ENCODE results near the gene SLC32A1.

SLC32A1 gene

GRCh38 chr20:38731738-38732113, 7.4 kb downstream of the SLC32A1 start:
- no peak for DNase-seq (ENCODE audit: low read depth, low spot score)
- H3K4me3 ChIP-seq (ENCODE audit: low read depth, low read length) = no peak overlapping the region
- no peak for TF ChIP-seq CTCF (IDR thresholded peaks at IDR 0.05; ENCODE audit: low read depth, low read length)
- in situ Hi-C loops (cut with HindIII; ENCODE audit: low sequenced_read_pairs) = no loop called here

- H3K4me3 ChIP-seq (ENCODE audit: low read depth, low read length) = no peak overlapping the region
- TF ChIP-seq CTCF (IDR thresholded peaks at IDR 0.05; ENCODE audit: low read depth, low read length) = no peak
- no peak for DNase-seq (ENCODE audit: low read depth, low spot score)
- in situ Hi-C loops (cut with HindIII; ENCODE audit: low sequenced_read_pairs) = no loop called here
These were observed 8.7 kb downstream of the SLC32A1 start for GRCh38 chr20:38732981-38733380.

- TF ChIP-seq CTCF (IDR thresholded peaks at IDR 0.05; ENCODE audit: low read depth, low read length) = no peak
- no peak overlapping the region for H3K4me3 ChIP-seq (ENCODE audit: low read depth, low read length)
- in situ Hi-C loops (cut with HindIII; ENCODE audit: low sequenced_read_pairs) = no loop called here
- no peak for DNase-seq (ENCODE audit: low read depth, low spot score)
These were observed 10.9 kb downstream of the SLC32A1 start for GRCh38 chr20:38735172-38735571.

- no peak for DNase-seq (ENCODE audit: low read depth, low spot score)
- TF ChIP-seq CTCF (IDR thresholded peaks at IDR 0.05; ENCODE audit: low read depth, low read length) = no peak
- in situ Hi-C loops (cut with HindIII; ENCODE audit: low sequenced_read_pairs) = no loop called here
- no peak overlapping the region for H3K4me3 ChIP-seq (ENCODE audit: low read depth, low read length)
These were observed 13.6 kb downstream of the SLC32A1 start for GRCh38 chr20:38737887-38738286.

- H3K4me3 ChIP-seq (ENCODE audit: low read depth, low read length) = no peak overlapping the region
- in situ Hi-C loops (cut with HindIII; ENCODE audit: low sequenced_read_pairs) = no loop called here
- DNase-seq (ENCODE audit: low read depth, low spot score) = no peak
- TF ChIP-seq CTCF (IDR thresholded peaks at IDR 0.05; ENCODE audit: low read depth, low read length) = no peak
These were observed 21.5 kb downstream of the SLC32A1 start for GRCh38 chr20:38745757-38746156.

GRCh38 chr20:38747495-38748096, 23.3 kb downstream of the SLC32A1 start:
- DNase-seq (ENCODE audit: low read depth, low spot score) = no peak
- in situ Hi-C loops (cut with HindIII; ENCODE audit: low sequenced_read_pairs) = no loop called here
- TF ChIP-seq CTCF (IDR thresholded peaks at IDR 0.05; ENCODE audit: low read depth, low read length) = no peak
- peak overlapping the region; percentile 33 for H3K4me3 ChIP-seq (ENCODE audit: low read depth, low read length)

Data from astrocyte of the spinal cord (primary cell).